GM12801 (cell line): ENCODE results near the gene AATK.

Experiments used
- TF ChIP-seq, protein P1 (sequence below): IDR thresholded peaks from one replicate; pipeline ENCODE4 v1.5.1; 2011; ENCODE audit warnings: control low read depth; ENCODE audit not compliant: insufficient read length; ENCODE audit errors: extremely low read depth

Gene AATK

GRCh38 chr17:81092518-81093095, 73.4 kb downstream of the AATK start:
- TF ChIP-seq, protein P1, sequence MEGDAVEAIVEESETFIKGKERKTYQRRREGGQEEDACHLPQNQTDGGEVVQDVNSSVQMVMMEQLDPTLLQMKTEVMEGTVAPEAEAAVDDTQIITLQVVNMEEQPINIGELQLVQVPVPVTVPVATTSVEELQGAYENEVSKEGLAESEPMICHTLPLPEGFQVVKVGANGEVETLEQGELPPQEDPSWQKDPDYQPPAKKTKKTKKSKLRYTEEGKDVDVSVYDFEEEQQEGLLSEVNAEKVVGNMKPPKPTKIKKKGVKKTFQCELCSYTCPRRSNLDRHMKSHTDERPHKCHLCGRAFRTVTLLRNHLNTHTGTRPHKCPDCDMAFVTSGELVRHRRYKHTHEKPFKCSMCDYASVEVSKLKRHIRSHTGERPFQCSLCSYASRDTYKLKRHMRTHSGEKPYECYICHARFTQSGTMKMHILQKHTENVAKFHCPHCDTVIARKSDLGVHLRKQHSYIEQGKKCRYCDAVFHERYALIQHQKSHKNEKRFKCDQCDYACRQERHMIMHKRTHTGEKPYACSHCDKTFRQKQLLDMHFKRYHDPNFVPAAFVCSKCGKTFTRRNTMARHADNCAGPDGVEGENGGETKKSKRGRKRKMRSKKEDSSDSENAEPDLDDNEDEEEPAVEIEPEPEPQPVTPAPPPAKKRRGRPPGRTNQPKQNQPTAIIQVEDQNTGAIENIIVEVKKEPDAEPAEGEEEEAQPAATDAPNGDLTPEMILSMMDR, result no peak

DNA sequence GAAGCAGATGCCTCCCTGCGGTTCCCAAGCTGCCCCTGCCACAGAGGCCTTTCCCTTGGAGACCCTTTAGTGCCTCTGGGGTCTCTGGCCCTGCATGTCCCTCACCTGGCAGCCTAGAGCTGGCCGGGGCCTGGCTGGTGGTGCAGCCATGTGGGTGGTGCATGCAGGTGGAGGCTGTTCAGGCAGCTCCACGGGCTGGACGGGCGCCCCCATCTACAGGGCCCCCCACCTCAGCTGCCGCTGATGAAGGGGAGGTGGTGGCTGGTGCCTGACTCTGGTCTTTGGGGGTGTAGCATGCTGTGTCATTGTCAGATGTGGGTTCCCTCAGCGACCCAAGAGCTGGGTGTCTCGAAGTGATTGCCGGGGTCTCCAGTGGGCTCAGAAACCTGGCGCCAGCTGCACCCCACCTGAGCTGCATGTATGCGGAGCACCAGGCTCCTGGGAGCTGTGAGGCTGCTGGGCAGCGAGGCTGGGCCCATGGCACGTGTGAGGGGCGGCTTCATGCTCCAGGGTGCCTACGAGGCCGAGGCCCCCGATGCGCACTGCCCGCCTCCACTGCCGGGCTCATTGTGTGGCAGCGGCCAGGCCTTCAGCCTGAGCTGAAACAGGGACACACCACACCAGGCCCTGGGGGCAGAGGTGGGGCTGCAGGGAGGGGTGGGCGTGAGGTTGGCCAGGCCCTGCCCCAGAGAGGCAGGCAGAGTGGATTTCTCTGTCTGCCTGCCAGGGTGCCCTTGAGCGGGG, 74.1 kb downstream of the AATK start:
- TF ChIP-seq, protein P1, result no peak

GRCh38 chr17:81091154-81091553, 74.9 kb downstream of the AATK start:
- TF ChIP-seq, protein P1, result no peak

GRCh38 chr17:81090361-81091136, 75.5 kb downstream of the AATK start:
- TF ChIP-seq, protein P1, result no peak

DNA sequence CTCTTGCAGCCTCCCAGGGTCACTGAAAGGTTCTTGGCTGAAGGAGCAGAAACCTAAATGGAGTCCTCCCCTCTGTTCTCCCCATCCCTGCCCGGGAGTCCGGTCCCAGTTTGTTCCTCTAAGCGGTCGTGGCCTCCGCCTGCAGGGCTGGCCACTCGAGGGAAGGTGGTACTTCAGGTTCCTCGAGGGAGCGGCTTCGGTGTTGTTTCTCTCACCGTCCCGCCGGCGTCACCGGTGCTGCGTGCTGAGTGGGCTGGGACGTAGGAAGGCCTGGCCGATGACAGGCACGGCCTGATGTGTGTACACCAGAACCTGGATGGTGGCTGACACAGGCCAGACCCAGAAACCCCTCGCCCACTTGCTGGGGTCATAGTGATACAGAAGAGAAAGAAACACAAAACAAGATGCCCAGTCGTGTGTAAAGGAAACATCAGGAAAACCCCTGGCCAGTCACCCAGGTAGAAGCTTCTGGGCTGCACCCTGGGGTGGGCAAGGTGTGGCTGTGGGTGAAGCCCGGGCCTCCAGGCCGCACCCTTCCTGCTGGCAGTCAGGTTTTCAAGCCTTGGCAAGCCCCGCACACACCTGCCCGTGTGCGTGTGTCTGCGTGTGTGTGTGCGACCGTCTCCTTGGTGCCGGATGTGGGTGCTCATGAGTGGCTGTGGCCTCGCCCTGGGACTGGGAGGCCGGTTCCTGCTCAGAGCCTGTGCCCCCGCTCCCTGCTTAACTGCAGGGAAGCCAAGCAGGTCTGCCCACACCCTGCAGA, 79.1 kb downstream of the AATK start:
- TF ChIP-seq, protein P1, result no peak

GRCh38 chr17:81085420-81085911, 80.6 kb downstream of the AATK start:
- TF ChIP-seq, protein P1, result no peak
